Measurements from ENCODE around the gene DYNC2LI1.

DYNC2LI1 gene

DNA sequence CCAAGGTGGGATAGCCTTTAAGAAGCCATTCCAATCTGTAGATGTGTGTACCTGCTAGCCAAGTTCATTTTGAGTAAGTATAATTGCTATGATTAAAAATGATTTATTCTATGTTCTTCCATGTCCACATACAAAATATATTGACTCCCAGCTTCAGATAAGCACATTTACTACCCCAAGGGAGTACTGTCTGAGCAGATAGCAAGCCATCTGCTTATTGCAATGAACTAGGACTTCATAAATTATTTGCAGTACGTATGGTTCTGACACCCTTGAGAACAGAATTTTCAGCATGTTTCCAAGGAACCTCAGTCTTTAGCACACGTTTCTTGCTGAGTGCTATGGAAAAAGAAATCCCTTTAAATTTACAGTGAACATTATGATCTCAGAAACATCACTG lies 36.6 kb downstream of the DYNC2LI1 start:
- DNase-seq: no peak
- H2BK5ac ChIP-seq (ENCODE audit: low read length): no peak overlapping the region
- no peak overlapping the region for H3K9ac ChIP-seq (ENCODE audit: low read length)
- H3K27me3 ChIP-seq (ENCODE audit: insufficient read depth, low read length, poor library complexity): no peaks in the 10 kb centered on the region
- no CpG with 5 or more reads among the region's 2 CpGs for WGBS (ENCODE audit: extremely low coverage, insufficient coverage, low lambda C conversion rate)
- no peak overlapping the region for H2BK15ac ChIP-seq (replicated peaks; ENCODE audit: low read depth)
- no peak overlapping the region for H3K23ac ChIP-seq (ENCODE audit: low read length)
- H3K4ac ChIP-seq (ENCODE audit: low read depth, low read length): no peak overlapping the region
- H2AK5ac ChIP-seq (ENCODE audit: low read length): no peak overlapping the region
- no peaks in the 10 kb centered on the region for H3K79me1 ChIP-seq (ENCODE audit: low read length)
- H3K36me3 ChIP-seq (ENCODE audit: control insufficient read depth, insufficient read depth, low read length): no peaks in the 10 kb centered on the region
- H4K5ac ChIP-seq (ENCODE audit: low read length): no peak overlapping the region
- H3K4me3 ChIP-seq (ENCODE audit: low read length): no peak overlapping the region
- H3K4me2 ChIP-seq (ENCODE audit: low read length): no peak overlapping the region
- H3K56ac ChIP-seq (ENCODE audit: low read length): no peak overlapping the region
- H3K18ac ChIP-seq (ENCODE audit: low read length): no peak overlapping the region
- H3K79me2 ChIP-seq (ENCODE audit: control insufficient read depth, insufficient read depth, low read length): no peaks in the 10 kb centered on the region
- no peak overlapping the region for H2BK120ac ChIP-seq (ENCODE audit: low read depth, low read length)
- no peak overlapping the region for H4K8ac ChIP-seq (ENCODE audit: low read depth, low read length)
- no peak overlapping the region for H3K27ac ChIP-seq (ENCODE audit: low read depth, low read length)
- no peaks in the 10 kb centered on the region for H3K4me1 ChIP-seq (ENCODE audit: control insufficient read depth, low read depth, low read length)

DNA sequence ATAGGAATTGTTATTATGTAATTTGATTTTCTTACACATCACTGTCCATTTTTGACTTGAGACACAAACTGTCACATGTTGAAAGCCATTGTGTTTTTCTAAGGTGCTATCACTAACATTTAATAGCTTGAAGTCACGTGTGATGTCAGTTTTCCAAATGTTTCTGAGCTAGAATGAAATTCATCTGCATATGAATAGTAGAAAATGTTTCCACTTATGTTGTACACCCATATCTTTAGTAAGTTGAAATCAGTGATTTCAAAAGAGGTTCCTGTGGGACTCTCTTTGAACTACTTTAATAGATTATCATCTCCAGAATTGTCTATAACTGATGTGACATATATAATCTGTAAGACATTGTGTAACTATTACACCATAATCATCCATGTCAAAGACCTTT lies 37.0 kb downstream of the DYNC2LI1 start:
- Histone ChIP-seq H3K4me3 (ENCODE audit: low read length) (no peak overlapping the region), H2AK5ac (ENCODE audit: low read length) (no peak overlapping the region), H3K4me2 (ENCODE audit: low read length) (no peak overlapping the region), H3K4me1 (ENCODE audit: control insufficient read depth, low read depth, low read length) (no peaks in the 10 kb centered on the region), H3K27me3 (ENCODE audit: insufficient read depth, low read length, poor library complexity) (no peaks in the 10 kb centered on the region), H4K8ac (ENCODE audit: low read depth, low read length) (no peak overlapping the region), H2BK15ac (replicated peaks; ENCODE audit: low read depth) (no peak overlapping the region), H3K36me3 (ENCODE audit: control insufficient read depth, insufficient read depth, low read length) (no peaks in the 10 kb centered on the region), H3K79me2 (ENCODE audit: control insufficient read depth, insufficient read depth, low read length) (no peaks in the 10 kb centered on the region), H3K23ac (ENCODE audit: low read length) (no peak overlapping the region), H3K27ac (ENCODE audit: low read depth, low read length) (no peak overlapping the region), H3K18ac (ENCODE audit: low read length) (no peak overlapping the region), H3K79me1 (ENCODE audit: low read length) (no peaks in the 10 kb centered on the region), H4K5ac (ENCODE audit: low read length) (no peak overlapping the region), H3K4ac (ENCODE audit: low read depth, low read length) (no peak overlapping the region), H2BK120ac (ENCODE audit: low read depth, low read length) (no peak overlapping the region), H3K56ac (ENCODE audit: low read length) (no peak overlapping the region), H3K9ac (ENCODE audit: low read length) (no peak overlapping the region), H2BK5ac (ENCODE audit: low read length) (no peak overlapping the region)
- WGBS (ENCODE audit: extremely low coverage, insufficient coverage, low lambda C conversion rate): no CpG with 5 or more reads among the region's 1 CpG
- no peak for DNase-seq

DNA sequence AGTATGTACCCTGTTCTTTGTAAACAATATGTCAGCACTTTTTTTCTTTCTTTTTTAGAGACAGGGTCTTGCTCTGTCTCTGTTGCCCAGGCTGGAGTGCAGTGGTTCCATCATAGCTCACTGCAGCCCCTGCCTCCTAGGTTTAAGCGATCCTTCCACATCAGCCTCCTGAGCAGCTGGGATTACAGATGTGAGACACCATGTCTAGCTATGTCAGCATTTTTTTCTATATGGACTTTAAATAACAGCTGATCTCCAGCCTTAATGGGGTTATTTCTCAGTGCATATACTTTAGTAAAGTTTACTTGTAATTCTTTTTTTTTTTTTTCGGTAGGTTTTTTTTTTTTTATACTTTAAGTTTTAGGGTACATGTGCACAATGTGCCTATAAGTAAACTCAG lies 38.2 kb downstream of the DYNC2LI1 start:
- H3K4me3 ChIP-seq (ENCODE audit: low read length): no peak overlapping the region
- no peaks in the 10 kb centered on the region for H3K79me1 ChIP-seq (ENCODE audit: low read length)
- no peaks in the 10 kb centered on the region for H3K27me3 ChIP-seq (ENCODE audit: insufficient read depth, low read length, poor library complexity)
- no peak overlapping the region for H3K4me2 ChIP-seq (ENCODE audit: low read length)
- H3K9ac ChIP-seq (ENCODE audit: low read length): no peak overlapping the region
- no peak overlapping the region for H2BK15ac ChIP-seq (replicated peaks; ENCODE audit: low read depth)
- no peak overlapping the region for H3K23ac ChIP-seq (ENCODE audit: low read length)
- DNase-seq: no peak
- H3K79me2 ChIP-seq (ENCODE audit: control insufficient read depth, insufficient read depth, low read length): no peaks in the 10 kb centered on the region
- H2BK120ac ChIP-seq (ENCODE audit: low read depth, low read length): no peak overlapping the region
- H3K18ac ChIP-seq (ENCODE audit: low read length): no peak overlapping the region
- no peak overlapping the region for H2BK5ac ChIP-seq (ENCODE audit: low read length)
- no peaks in the 10 kb centered on the region for H3K4me1 ChIP-seq (ENCODE audit: control insufficient read depth, low read depth, low read length)
- no peak overlapping the region for H2AK5ac ChIP-seq (ENCODE audit: low read length)
- no CpG with 5 or more reads among the region's 2 CpGs for WGBS (ENCODE audit: extremely low coverage, insufficient coverage, low lambda C conversion rate)
- no peak overlapping the region for H4K5ac ChIP-seq (ENCODE audit: low read length)
- H3K36me3 ChIP-seq (ENCODE audit: control insufficient read depth, insufficient read depth, low read length): no peaks in the 10 kb centered on the region
- H3K56ac ChIP-seq (ENCODE audit: low read length): no peak overlapping the region
- no peak overlapping the region for H3K4ac ChIP-seq (ENCODE audit: low read depth, low read length)
- no peak overlapping the region for H3K27ac ChIP-seq (ENCODE audit: low read depth, low read length)
- no peak overlapping the region for H4K8ac ChIP-seq (ENCODE audit: low read depth, low read length)

DNA sequence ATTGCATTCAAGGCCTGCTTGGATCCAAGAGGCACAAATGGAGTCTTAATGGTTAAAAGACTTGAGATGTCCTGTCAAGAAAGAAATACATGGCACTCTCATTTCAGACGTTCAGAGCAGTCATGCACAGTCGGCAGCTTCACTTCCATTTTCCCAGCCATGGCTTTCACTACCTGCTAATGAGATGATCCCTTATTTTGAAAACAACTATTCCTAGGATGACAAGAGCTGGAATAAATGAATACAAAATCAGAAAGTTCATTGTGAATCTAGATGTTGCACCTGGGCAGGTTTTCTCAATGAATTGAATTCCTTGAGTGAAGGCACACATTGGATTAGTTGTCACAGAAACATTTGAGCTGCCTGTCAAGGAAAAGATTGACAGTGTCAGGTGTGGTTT lies 39.1 kb downstream of the DYNC2LI1 start:
- H3K36me3 ChIP-seq (ENCODE audit: control insufficient read depth, insufficient read depth, low read length): no peaks in the 10 kb centered on the region
- no peak overlapping the region for H2BK15ac ChIP-seq (replicated peaks; ENCODE audit: low read depth)
- no peak overlapping the region for H2BK5ac ChIP-seq (ENCODE audit: low read length)
- no peak overlapping the region for H3K4ac ChIP-seq (ENCODE audit: low read depth, low read length)
- no peak overlapping the region for H3K27ac ChIP-seq (ENCODE audit: low read depth, low read length)
- H3K4me2 ChIP-seq (ENCODE audit: low read length): no peak overlapping the region
- H3K4me3 ChIP-seq (ENCODE audit: low read length): no peak overlapping the region
- H3K9ac ChIP-seq (ENCODE audit: low read length): no peak overlapping the region
- H4K5ac ChIP-seq (ENCODE audit: low read length): no peak overlapping the region
- H3K23ac ChIP-seq (ENCODE audit: low read length): no peak overlapping the region
- H3K79me2 ChIP-seq (ENCODE audit: control insufficient read depth, insufficient read depth, low read length): no peaks in the 10 kb centered on the region
- no peak overlapping the region for H3K56ac ChIP-seq (ENCODE audit: low read length)
- H3K18ac ChIP-seq (ENCODE audit: low read length): no peak overlapping the region
- no peak overlapping the region for H2BK120ac ChIP-seq (ENCODE audit: low read depth, low read length)
- no peaks in the 10 kb centered on the region for H3K79me1 ChIP-seq (ENCODE audit: low read length)
- no peak overlapping the region for H2AK5ac ChIP-seq (ENCODE audit: low read length)
- H3K4me1 ChIP-seq (ENCODE audit: control insufficient read depth, low read depth, low read length): no peaks in the 10 kb centered on the region
- H4K8ac ChIP-seq (ENCODE audit: low read depth, low read length): no peak overlapping the region
- no peak for DNase-seq
- WGBS (ENCODE audit: extremely low coverage, insufficient coverage, low lambda C conversion rate): no CpG with 5 or more reads among the region's 2 CpGs
- no peaks in the 10 kb centered on the region for H3K27me3 ChIP-seq (ENCODE audit: insufficient read depth, low read length, poor library complexity)

DNA sequence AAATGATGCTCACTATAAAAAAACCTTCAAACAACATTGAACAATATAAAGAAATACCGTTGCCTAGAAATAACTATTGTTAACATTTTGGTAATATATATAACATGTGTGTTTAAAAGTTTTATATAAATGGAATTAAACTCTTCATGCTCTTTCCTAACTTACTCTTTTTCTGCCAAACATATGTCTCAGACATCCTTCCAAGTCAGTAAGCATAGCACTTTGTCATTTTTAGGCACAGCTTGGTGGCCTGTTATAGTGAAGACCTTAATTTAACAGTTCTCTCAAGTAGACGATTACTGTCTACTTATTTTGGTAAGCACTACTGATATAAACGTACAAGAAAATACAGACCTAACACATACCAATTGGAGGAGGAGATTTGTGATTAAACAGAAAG lies 40.9 kb downstream of the DYNC2LI1 start:
- H4K5ac ChIP-seq (ENCODE audit: low read length): no peak overlapping the region
- H2BK15ac ChIP-seq (replicated peaks; ENCODE audit: low read depth): no peak overlapping the region
- H3K27me3 ChIP-seq (ENCODE audit: insufficient read depth, low read length, poor library complexity): no peaks in the 10 kb centered on the region
- H3K4me1 ChIP-seq (ENCODE audit: control insufficient read depth, low read depth, low read length): no peaks in the 10 kb centered on the region
- H3K56ac ChIP-seq (ENCODE audit: low read length): no peak overlapping the region
- H3K4me2 ChIP-seq (ENCODE audit: low read length): no peak overlapping the region
- no peaks in the 10 kb centered on the region for H3K79me2 ChIP-seq (ENCODE audit: control insufficient read depth, insufficient read depth, low read length)
- DNase-seq: no peak
- H3K4me3 ChIP-seq (ENCODE audit: low read length): no peak overlapping the region
- no peak overlapping the region for H3K9ac ChIP-seq (ENCODE audit: low read length)
- no peak overlapping the region for H2BK5ac ChIP-seq (ENCODE audit: low read length)
- H2BK120ac ChIP-seq (ENCODE audit: low read depth, low read length): no peak overlapping the region
- no peak overlapping the region for H3K4ac ChIP-seq (ENCODE audit: low read depth, low read length)
- no peaks in the 10 kb centered on the region for H3K36me3 ChIP-seq (ENCODE audit: control insufficient read depth, insufficient read depth, low read length)
- no peak overlapping the region for H4K8ac ChIP-seq (ENCODE audit: low read depth, low read length)
- no peaks in the 10 kb centered on the region for H3K79me1 ChIP-seq (ENCODE audit: low read length)
- no peak overlapping the region for H3K18ac ChIP-seq (ENCODE audit: low read length)
- H3K27ac ChIP-seq (ENCODE audit: low read depth, low read length): no peak overlapping the region
- no CpG with 5 or more reads among the region's 3 CpGs for WGBS (ENCODE audit: extremely low coverage, insufficient coverage, low lambda C conversion rate)
- no peak overlapping the region for H3K23ac ChIP-seq (ENCODE audit: low read length)
- H2AK5ac ChIP-seq (ENCODE audit: low read length): no peak overlapping the region

DNA sequence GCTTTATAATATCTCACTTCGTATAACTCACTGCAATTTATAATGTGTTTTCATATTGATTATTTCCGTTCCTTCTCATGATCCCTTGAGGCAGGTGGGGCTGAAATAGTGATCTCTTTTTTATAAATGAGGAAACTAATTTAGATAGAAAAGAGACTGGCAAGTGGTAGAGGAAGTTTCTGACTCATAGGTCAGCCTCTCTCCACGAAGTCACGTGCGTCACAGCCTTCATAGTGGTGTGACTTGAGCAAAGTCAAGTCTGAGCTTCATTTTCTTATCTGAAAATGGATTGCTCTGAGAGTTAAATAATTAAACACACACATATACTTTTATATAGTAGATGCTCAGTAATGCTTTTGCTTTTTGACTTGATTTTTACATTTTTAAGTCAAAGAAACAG lies 44.9 kb downstream of the DYNC2LI1 start:
- Histone ChIP-seq H3K27ac (ENCODE audit: low read depth, low read length) (no peak overlapping the region), H3K9ac (ENCODE audit: low read length) (no peak overlapping the region), H2BK120ac (ENCODE audit: low read depth, low read length) (no peak overlapping the region), H4K8ac (ENCODE audit: low read depth, low read length) (no peak overlapping the region), H3K23ac (ENCODE audit: low read length) (no peak overlapping the region), H2BK5ac (ENCODE audit: low read length) (no peak overlapping the region), H2AK5ac (ENCODE audit: low read length) (no peak overlapping the region), H3K4ac (ENCODE audit: low read depth, low read length) (no peak overlapping the region), H2BK15ac (replicated peaks; ENCODE audit: low read depth) (no peak overlapping the region), H4K5ac (ENCODE audit: low read length) (no peak overlapping the region), H3K4me1 (ENCODE audit: control insufficient read depth, low read depth, low read length) (no peaks in the 10 kb centered on the region), H3K79me2 (ENCODE audit: control insufficient read depth, insufficient read depth, low read length) (no peaks in the 10 kb centered on the region), H3K56ac (ENCODE audit: low read length) (no peak overlapping the region), H3K18ac (ENCODE audit: low read length) (no peak overlapping the region), H3K27me3 (ENCODE audit: insufficient read depth, low read length, poor library complexity) (no peaks in the 10 kb centered on the region), H3K36me3 (ENCODE audit: control insufficient read depth, insufficient read depth, low read length) (no peaks in the 10 kb centered on the region), H3K4me2 (ENCODE audit: low read length) (no peak overlapping the region), H3K4me3 (ENCODE audit: low read length) (no peak overlapping the region), H3K79me1 (ENCODE audit: low read length) (no peaks in the 10 kb centered on the region)
- WGBS (ENCODE audit: extremely low coverage, insufficient coverage, low lambda C conversion rate): 100% methylated on average over 1 of the region's 5 CpGs
- no peak for DNase-seq
